ENCODE measurements around the gene TVP23C. TPM values are rescaled to one million over a fixed set of nuclear protein-coding genes. Genes with fewer than 3 reads are reported as not detected.

Gene TVP23C
- total and polyA plus RNA-seq, 2 donors (not counting 3 experiments of a cell fraction or from before 2014, with no cell fraction given): 6.4 to 36.3 TPM

GRCh38 chr17:15464231-15464985 is 98.9 kb downstream of the TVP23C start:
- DNase-seq (ENCODE audit: low read depth, low spot score) (peak; percentile 37), FAIRE-seq (peak; percentile 58)
- Histone ChIP-seq H2AFZ (ENCODE audit: low read depth, low read length) (no peak overlapping the region), H3K4me2 (ENCODE audit: insufficient read depth, low read length) (no peak overlapping the region), H3K9me1 (replicated peaks; ENCODE audit: control insufficient read depth, extremely low read depth, insufficient read depth, low read length) (no peaks in the 10 kb centered on the region), H3K27ac (ENCODE audit: insufficient read depth, low read depth, low read length) (no peak overlapping the region), H3K9me3 (replicated peaks; ENCODE audit: control insufficient read depth, insufficient read depth, low read length) (no peaks in the 10 kb centered on the region), H4K20me1 (replicated peaks; ENCODE audit: control insufficient read depth, extremely low read depth, insufficient read depth, low read length) (no peaks in the 10 kb centered on the region), H3K27me3 (ENCODE audit: control insufficient read depth in 2 of 2, insufficient read depth in 2 of 2, low read length in 2 of 2) (no peaks in the 10 kb centered on the region), H3K9ac (replicated peaks; ENCODE audit: extremely low read depth, insufficient read depth, low read length) (no peak overlapping the region), H3K79me2 (ENCODE audit: control insufficient read depth, insufficient read depth, low read length) (no peaks in the 10 kb centered on the region), H3K36me3 (ENCODE audit: control insufficient read depth in 2 of 2, extremely low read depth in 1 of 2, insufficient read depth in 2 of 2, low read length in 2 of 2) (no peaks in the 10 kb centered on the region), H3K4me1 (ENCODE audit: control insufficient read depth, extremely low read depth, insufficient read depth, low read length) (peaks cover 7% of the 10 kb centered on the region), H3K4me3 (replicated peaks in 1 of 3; ENCODE audit: insufficient read depth in 1 of 3, low read depth in 1 of 3, low read length in 3 of 3) (no peak overlapping the region)
- CTCF ChIA-PET: interaction anchor here (1.0 to 1.7 kb wide), 5 partner anchors 12 to 39 kb away, joined by 3 to 7 read pairs (median 4); no protein-coding TSS in a partner anchor
- POLR2A ChIA-PET: no interaction called here
- intact Hi-C loops (cut with micrococcal nuclease) (no loop called here), dilution Hi-C loops (cut with MboI; ENCODE audit: extremely low pct_ligation_motif_present, low sequenced_read_pairs) (no loop called here)
- BruUV-seq (replicated peaks): no TSS peak
- no peak for TF ChIP-seq EZH2 (IDR thresholded peaks at IDR 0.05; ENCODE audit: borderline replicate concordance, low read depth, low read length, severe bottlenecking)
- TF ChIP-seq POLR2AphosphoS5 (IDR thresholded peaks at IDR 0.05; ENCODE audit: insufficient read depth, low read depth, low read length): no peak
- TF ChIP-seq MYC (IDR thresholded peaks at IDR 0.05; ENCODE audit: low read depth, low read length): no peak
- TF ChIP-seq GATA2 (IDR thresholded peaks at IDR 0.05; ENCODE audit: insufficient read depth, insufficient read length, low read depth, low read length): no peak
- no peak for TF ChIP-seq JUN (IDR thresholded peaks at IDR 0.05; ENCODE audit: borderline replicate concordance, insufficient read depth, insufficient read length, low read depth)
- no peak for TF ChIP-seq FOS (IDR thresholded peaks at IDR 0.05; ENCODE audit: borderline replicate concordance, insufficient read depth, low read length)
- TF ChIP-seq MAX (IDR thresholded peaks at IDR 0.05; ENCODE audit: insufficient read depth, insufficient read length): no peak
- TF ChIP-seq CTCF (IDR thresholded peaks at IDR 0.05; ENCODE audit: extremely low read depth in 1 of 2, insufficient read depth in 1 of 2, low read depth in 1 of 2, low read length in 2 of 2): no peak
- TF ChIP-seq POLR2A (IDR thresholded peaks at IDR 0.05; ENCODE audit: low read depth, low read length): no peak

Data from endothelial cell of umbilical vein (primary cell).